Activated CD4-positive, alpha-beta memory T cell treated with anti-CD3 and anti-CD28 coated beads for 36 hours (primary cell): Measurements from ENCODE around the gene PCYT1A. TPM values are rescaled to one million over a fixed set of nuclear protein-coding genes. Genes with fewer than 3 reads are reported as not detected.
"Not testable (repeated sequence)": the region's sequence is repeated elsewhere in the genome, so short reads cannot be mapped to it uniquely, and the experiment has no call there.

ENCODE experiments used
- CTCF ChIA-PET: fragments of 350-600 bp; sonication (Branson Sonifier 250); formaldehyde crosslinking; loops from one replicate; lab custom pipeline; 2021; ENCODE audit warnings: antibody characterized with exemption, inconsistent platforms; lab: Charles Lee
- POLR2A ChIA-PET: fragments of 350-600 bp; sonication (Branson Sonifier 250); formaldehyde crosslinking; loops from one replicate; lab custom pipeline; 2021; ENCODE audit warnings: antibody characterized with exemption; lab: Charles Lee
- DNase-seq: peaks from one replicate; pipeline ENCODE4 v3.0.0-alpha.2; 2020
- H3K27ac Mint-ChIP-seq: one replicate; pipeline ENCODE4 v1.8.0; 2021; ENCODE audit warnings: mixed read lengths
- H3K27me3 Mint-ChIP-seq: one replicate; pipeline ENCODE4 v1.8.0; 2021; ENCODE audit warnings: mixed read lengths
- H3K36me3 Mint-ChIP-seq: one replicate; pipeline ENCODE4 v1.8.0; 2021; ENCODE audit warnings: mixed read lengths
- H3K4me1 Mint-ChIP-seq: one replicate; pipeline ENCODE4 v1.8.0; 2021; ENCODE audit warnings: low read depth, mixed read lengths
- H3K4me3 Mint-ChIP-seq: one replicate; pipeline ENCODE4 v1.8.0; 2021; ENCODE audit warnings: mild to moderate bottlenecking, mixed read lengths
- H3K9me3 Mint-ChIP-seq: one replicate; pipeline ENCODE4 v1.8.0; 2021; ENCODE audit warnings: mixed read lengths
- intact Hi-C: fragments of 100-400 bp; cut with micrococcal nuclease; formaldehyde crosslinking; loops from one replicate; pipeline ENCODE4 v1.15.1; 2023
- total RNA-seq, 2 experiments: library from RNA; stranded (reverse); gene quantifications; one replicate each; pipeline ENCODE4 v1.2.3, GENCODE V29; 2021

PCYT1A gene
- total RNA-seq, 2 experiments from 2014 or later: 46.8 to 48.6 TPM

DNA sequence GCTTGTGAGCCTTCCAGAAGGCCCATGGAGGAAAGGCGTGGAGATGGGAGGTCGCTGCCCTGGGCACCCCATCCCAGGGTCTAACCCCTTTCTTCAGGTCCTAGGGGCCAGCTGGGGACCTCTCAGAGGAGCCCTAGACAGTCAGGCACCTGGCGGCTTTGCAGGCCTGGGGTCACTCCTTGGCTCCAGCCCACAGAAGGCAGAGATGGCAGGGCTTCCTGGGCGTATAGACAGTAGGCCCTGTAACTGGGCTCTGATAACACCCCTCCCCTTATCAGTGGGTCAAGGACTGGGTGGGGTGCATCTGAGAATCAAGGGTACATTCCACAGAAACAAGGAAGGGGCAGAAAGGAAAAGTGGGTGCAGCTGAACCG, 93.0 kb downstream of the PCYT1A start:
- POLR2A ChIA-PET: interaction anchor here (0.7 to 1.1 kb wide), 3 partner anchors 15 to 308 kb away, joined by 3 to 4 read pairs (median 3); no protein-coding TSS in a partner anchor
- DNase-seq: no peak
- H3K9me3 Mint-ChIP-seq: no peaks in the 10 kb centered on the region
- H3K4me3 Mint-ChIP-seq: no peak overlapping the region
- no peak overlapping the region for H3K27ac Mint-ChIP-seq
- intact Hi-C loops: no loop called here
- no peaks in the 10 kb centered on the region for H3K27me3 Mint-ChIP-seq
- H3K4me1 Mint-ChIP-seq: peaks cover 46% of the 10 kb centered on the region
- H3K36me3 Mint-ChIP-seq: no peaks in the 10 kb centered on the region
- CTCF ChIA-PET: interaction anchor here (1.0 to 11.5 kb wide), 4 partner anchors 14 to 173 kb away, joined by 3 to 292 read pairs (median 7); no protein-coding TSS in a partner anchor

DNA sequence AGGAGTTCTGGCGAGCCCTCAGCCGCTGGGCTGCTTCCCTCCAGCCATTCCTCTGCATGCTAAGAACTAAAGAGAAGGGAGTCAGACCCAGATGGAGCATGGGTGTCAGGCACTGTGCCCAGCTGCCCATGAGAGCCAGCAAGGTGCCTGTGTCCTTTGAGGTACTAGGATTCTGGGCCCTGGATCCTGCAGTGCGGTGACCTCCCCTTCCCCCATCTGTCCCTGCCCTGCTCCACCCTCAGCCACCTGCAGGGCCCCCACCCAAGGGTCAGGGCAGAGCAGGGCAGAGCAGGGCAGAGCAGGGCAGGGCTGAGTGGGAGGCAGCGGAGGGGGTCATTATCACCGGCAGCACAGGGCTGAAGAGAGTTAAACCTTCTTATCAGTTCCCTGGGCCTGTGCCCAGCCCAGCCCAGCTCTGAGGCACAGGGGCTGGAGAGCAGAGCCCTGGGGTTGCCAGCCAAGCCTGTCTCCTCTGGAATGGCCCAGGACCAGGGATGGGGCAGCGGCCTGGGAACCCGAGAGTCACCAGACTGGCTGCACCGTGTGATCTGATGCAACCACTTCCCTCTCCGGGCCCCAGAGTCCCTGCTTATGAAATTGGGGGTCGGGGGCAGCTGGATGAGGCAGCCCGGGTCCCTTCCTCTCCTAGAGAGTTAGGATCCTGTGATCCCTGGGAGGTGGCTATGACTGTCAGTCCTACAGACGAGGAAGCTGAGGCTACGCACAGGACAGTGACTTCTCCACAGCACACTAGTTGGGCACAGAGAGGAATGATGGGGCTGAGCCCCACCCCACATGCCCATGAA, 93.6 kb downstream of the PCYT1A start:
- Mint-ChIP-seq H3K27me3 (no peaks in the 10 kb centered on the region), H3K4me1 (peaks cover 46% of the 10 kb centered on the region), H3K9me3 (no peaks in the 10 kb centered on the region), H3K4me3 (no peak overlapping the region), H3K36me3 (no peaks in the 10 kb centered on the region), H3K27ac (peak overlapping the region; percentile 86)
- intact Hi-C loops: loop anchor here (2.0 kb wide), 1 partner anchor 15 kb away; no protein-coding TSS in a partner anchor
- DNase-seq: no peak
- CTCF ChIA-PET: interaction anchor here (1.0 to 11.5 kb wide), 5 partner anchors 11 to 172 kb away, joined by 3 to 292 read pairs (median 4); no protein-coding TSS in a partner anchor
- POLR2A ChIA-PET: interaction anchor here (0.8 to 1.5 kb wide), 3 partner anchors 12 to 117 kb away, joined by 3 to 5 read pairs (median 4); no protein-coding TSS in a partner anchor

DNA sequence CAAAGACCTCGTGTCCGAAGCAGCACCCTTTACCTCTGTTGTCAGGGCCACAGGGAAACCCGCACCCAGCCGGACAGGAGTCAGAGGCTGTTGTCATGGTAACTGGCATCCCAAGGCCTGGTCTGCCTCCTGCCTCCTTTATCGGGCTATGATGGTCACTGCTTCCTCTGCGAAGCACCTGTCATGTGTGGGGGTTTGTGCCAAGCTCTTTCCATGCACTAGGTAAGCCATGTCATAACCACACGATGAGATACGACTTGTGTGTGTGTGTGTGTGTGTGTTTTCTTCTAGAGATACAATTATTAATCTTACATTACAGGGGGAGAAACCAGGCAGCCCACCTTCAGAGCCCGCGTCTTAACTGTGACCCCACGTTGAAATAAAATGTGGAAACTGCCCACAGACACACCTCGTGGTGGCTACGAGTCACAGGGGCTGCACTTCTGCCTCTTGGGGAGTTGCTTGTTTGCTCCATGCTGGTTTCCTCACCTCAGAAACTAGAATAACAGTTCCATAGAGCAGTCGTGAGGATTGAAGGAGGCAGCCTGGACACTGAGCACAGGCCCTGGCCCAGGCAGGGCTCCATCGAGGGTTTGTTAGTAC, 94.3 kb downstream of the PCYT1A start:
- no peak overlapping the region for H3K4me3 Mint-ChIP-seq
- DNase-seq: peak; percentile 33
- H3K9me3 Mint-ChIP-seq: no peaks in the 10 kb centered on the region
- peak overlapping the region; percentile 86 for H3K27ac Mint-ChIP-seq
- H3K27me3 Mint-ChIP-seq: no peaks in the 10 kb centered on the region
- intact Hi-C loops: loop anchor here (2.0 kb wide), 1 partner anchor 14 kb away; no protein-coding TSS in a partner anchor
- no peaks in the 10 kb centered on the region for H3K36me3 Mint-ChIP-seq
- CTCF ChIA-PET: interaction anchor here (0.8 to 11.5 kb wide), 5 partner anchors 11 to 121 kb away, joined by 3 to 292 read pairs (median 4); no protein-coding TSS in a partner anchor
- POLR2A ChIA-PET: interaction anchor here (1.1 to 2.1 kb wide), 3 partner anchors 11 to 113 kb away, joined by 3 to 8 read pairs (median 5); no protein-coding TSS in a partner anchor
- H3K4me1 Mint-ChIP-seq: peaks cover 46% of the 10 kb centered on the region

- Mint-ChIP-seq H3K4me3 (peak overlapping the region; percentile 50), H3K4me1 (peaks cover 46% of the 10 kb centered on the region), H3K36me3 (no peaks in the 10 kb centered on the region), H3K27ac (peak overlapping the region; percentile 86), H3K9me3 (no peaks in the 10 kb centered on the region), H3K27me3 (no peaks in the 10 kb centered on the region)
- DNase-seq: peak; percentile 62
- ChIA-PET POLR2A (interaction anchor here (1.1 to 2.1 kb wide), 3 partner anchors 10 to 112 kb away, joined by 3 to 8 read pairs (median 5); no protein-coding TSS in a partner anchor), CTCF (interaction anchor here (0.8 to 11.5 kb wide), 5 partner anchors 10 to 120 kb away, joined by 3 to 292 read pairs (median 4); no protein-coding TSS in a partner anchor)
- intact Hi-C loops: loop anchor here (1.0 to 2.0 kb wide), 3 partner anchors 9 to 110 kb away; partner anchors contain the start of gene TFRC
Measured at GRCh38 chr3:196192524-196193051, 94.9 kb downstream of the PCYT1A start.

DNA sequence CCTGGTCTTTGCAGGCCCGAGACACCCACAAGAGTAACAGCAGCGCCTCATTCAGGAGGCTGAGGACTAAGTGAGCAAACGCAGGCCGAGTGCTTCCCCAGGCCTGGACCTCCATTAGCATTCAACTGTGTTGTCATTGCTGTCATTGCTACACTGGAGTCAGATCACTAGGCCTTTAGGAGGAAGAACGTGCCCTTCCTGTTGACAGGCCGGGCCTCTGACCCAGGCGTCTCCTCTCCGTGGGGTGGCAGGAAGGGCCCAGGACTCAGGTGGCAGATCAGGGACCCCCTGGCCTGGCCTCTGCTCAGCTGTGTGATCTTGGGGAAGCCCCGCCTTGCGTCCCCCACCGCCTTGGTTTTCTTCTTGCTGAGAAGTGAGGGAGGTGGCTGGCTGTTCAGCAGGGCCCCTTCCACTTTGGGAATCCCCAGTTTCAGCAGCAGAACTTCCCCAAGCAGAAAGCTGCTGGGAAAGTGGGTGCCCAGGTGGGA, 95.4 kb downstream of the PCYT1A start:
- peak; percentile 78 for DNase-seq
- H3K27me3 Mint-ChIP-seq: no peaks in the 10 kb centered on the region
- no peaks in the 10 kb centered on the region for H3K9me3 Mint-ChIP-seq
- peak overlapping the region; percentile 86 for H3K27ac Mint-ChIP-seq
- H3K36me3 Mint-ChIP-seq: no peaks in the 10 kb centered on the region
- intact Hi-C loops: loop anchor here (1.0 to 2.0 kb wide), 3 partner anchors 9 to 110 kb away; partner anchors contain the start of gene TFRC
- H3K4me3 Mint-ChIP-seq: peak overlapping the region; percentile 50
- CTCF ChIA-PET: interaction anchor here (0.6 to 11.5 kb wide), 4 partner anchors 9 to 120 kb away, joined by 3 to 292 read pairs (median 7); no protein-coding TSS in a partner anchor
- H3K4me1 Mint-ChIP-seq: peaks cover 48% of the 10 kb centered on the region
- POLR2A ChIA-PET: interaction anchor here (1.1 to 2.1 kb wide), 3 partner anchors 10 to 111 kb away, joined by 3 to 8 read pairs (median 5); no protein-coding TSS in a partner anchor

DNA sequence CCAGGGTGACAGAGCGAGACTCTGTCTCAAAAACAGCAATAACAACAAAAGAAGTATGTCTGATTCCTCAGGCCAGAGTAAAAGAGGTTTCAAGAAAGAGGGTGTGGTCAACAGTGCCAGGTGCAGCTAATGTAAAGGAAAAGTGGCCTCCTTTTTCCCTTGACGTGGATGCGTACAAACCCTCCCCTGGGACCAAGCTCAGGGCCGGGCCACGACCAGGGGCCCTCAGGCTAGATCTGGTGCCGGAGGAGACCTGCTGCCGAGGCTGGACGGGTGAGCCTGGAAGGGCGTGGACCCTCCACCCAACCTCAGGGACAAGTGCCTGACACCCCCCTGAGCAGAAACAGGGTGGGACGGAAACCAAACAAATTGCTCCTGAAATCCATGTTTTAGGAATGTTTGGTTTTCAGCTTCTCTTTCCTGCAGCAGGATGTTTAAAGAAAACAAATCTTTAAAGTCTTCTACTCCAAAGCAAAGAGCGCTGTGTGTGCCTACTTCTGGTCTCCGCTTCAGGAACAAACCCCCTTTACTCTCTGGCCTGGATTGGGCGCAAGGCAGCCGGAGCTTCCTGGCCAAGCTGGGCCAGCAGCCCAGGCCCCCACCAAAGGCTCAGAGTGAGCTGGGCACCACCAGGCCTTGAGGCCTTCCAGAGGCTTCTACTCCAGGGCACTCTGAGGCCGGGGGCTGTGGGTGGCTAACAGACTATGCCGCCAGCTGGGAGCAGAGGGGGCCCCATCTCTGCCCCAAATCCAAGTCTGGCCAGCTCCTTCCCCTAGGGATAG, 97.8 kb downstream of the PCYT1A start:
- Mint-ChIP-seq H3K9me3 (no peaks in the 10 kb centered on the region), H3K27me3 (no peaks in the 10 kb centered on the region), H3K4me1 (peaks cover 40% of the 10 kb centered on the region), H3K4me3 (no peak overlapping the region), H3K36me3 (no peaks in the 10 kb centered on the region), H3K27ac (no peak overlapping the region)
- CTCF ChIA-PET: interaction anchor here (11.5 kb wide), 1 partner anchor 117 kb away, joined by 292 read pairs; no protein-coding TSS in a partner anchor
- DNase-seq: no peak
- POLR2A ChIA-PET: interaction anchor here (0.9 kb wide), 1 partner anchor 10 kb away, joined by 4 read pairs; no protein-coding TSS in a partner anchor
- intact Hi-C loops: loop anchor here (10.0 kb wide), 1 partner anchor 645 kb away; the partner anchor contains the start of gene PPP1R2

DNA sequence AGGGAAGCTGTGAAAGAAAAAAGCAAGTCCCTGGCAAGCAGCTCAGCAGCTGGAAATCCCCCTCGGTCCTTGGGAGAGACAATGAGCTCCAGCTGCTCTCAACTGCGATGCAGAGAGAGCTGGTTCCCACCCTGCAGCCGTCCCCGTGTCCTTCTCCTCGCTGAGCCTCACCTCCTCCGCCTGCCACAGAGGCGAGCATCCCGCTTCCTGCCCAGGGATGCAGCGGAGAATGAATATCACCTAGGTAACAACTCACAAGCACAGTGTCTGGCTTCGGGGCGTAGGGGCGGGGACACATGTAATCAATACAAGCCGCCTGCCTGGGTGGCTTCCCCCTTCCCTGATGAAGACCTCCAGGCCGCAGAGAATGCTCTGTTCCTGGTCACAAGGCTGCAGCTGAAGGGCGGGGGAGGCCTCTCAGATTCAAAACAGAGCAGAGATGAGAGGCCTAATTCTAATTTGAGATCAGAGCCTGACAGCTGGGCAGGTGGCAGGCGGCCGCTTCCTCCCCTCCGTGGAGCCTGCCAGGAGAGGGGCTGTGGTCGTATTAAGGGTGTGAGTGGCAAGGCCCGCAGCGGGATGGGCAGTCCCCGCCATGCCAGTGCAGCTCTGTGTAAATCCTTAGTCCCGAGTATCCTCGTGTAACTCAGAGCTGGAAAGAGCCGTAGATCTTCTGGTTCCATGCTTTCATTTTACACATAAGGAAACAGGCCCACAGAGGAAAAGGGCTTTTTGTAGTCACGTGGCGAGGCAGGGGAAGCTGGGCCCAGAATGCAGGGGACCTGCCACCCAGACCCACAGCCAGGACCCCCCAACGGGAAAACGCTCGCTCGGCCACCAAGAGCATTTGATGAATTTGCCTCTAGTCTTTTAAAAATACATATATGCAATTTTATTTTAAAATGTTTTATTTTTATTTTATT, 100.6 kb downstream of the PCYT1A start:
- Mint-ChIP-seq H3K27me3 (no peaks in the 10 kb centered on the region), H3K4me3 (peak overlapping the region; percentile 53), H3K27ac (peak overlapping the region; percentile 64), H3K9me3 (no peaks in the 10 kb centered on the region), H3K4me1 (peaks cover 41% of the 10 kb centered on the region), H3K36me3 (no peaks in the 10 kb centered on the region)
- POLR2A ChIA-PET: interaction anchor here (1.0 to 1.1 kb wide), 3 partner anchors 32 to 115 kb away, joined by 3 to 5 read pairs (median 3); no protein-coding TSS in a partner anchor
- intact Hi-C loops: loop anchor here (10.0 kb wide), 1 partner anchor 642 kb away; the partner anchor contains the start of gene PPP1R2
- peak; percentile 49 for DNase-seq
- CTCF ChIA-PET: interaction anchor here (0.7 to 3.1 kb wide), 5 partner anchors 10 to 336 kb away, joined by 3 to 24 read pairs (median 5); no protein-coding TSS in a partner anchor

- Mint-ChIP-seq H3K4me1 (peaks cover 50% of the 10 kb centered on the region), H3K4me3 (no peak overlapping the region), H3K9me3 (no peaks in the 10 kb centered on the region), H3K27ac (no peak overlapping the region), H3K27me3 (no peaks in the 10 kb centered on the region), H3K36me3 (no peaks in the 10 kb centered on the region)
- DNase-seq: no peak
- intact Hi-C loops: loop anchor here (5.0 to 10.0 kb wide), 3 partner anchors 278 to 640 kb away; partner anchors contain the start of genes PPP1R2, RNF168 and TNK2
- POLR2A ChIA-PET: no interaction called here
- CTCF ChIA-PET: interaction anchor here (1.3 to 2.3 kb wide), 2 partner anchors 112 to 114 kb away, joined by 3 to 11 read pairs; no protein-coding TSS in a partner anchor
Measured at GRCh38 chr3:196184881-196185280, 102.6 kb downstream of the PCYT1A start.

- Mint-ChIP-seq H3K4me1 (peaks cover 57% of the 10 kb centered on the region), H3K27ac (peak overlapping the region; percentile 94)
- CTCF ChIA-PET: interaction anchor here (2.3 kb wide), 1 partner anchor 111 kb away, joined by 11 read pairs; no protein-coding TSS in a partner anchor
- intact Hi-C loops: loop anchor here (5.0 to 10.0 kb wide), 3 partner anchors 277 to 639 kb away; partner anchors contain the start of genes PPP1R2, RNF168 and TNK2
- not testable (repeated sequence) for H3K27me3 Mint-ChIP-seq, H3K9me3 Mint-ChIP-seq, DNase-seq, H3K36me3 Mint-ChIP-seq, H3K4me3 Mint-ChIP-seq
- POLR2A ChIA-PET: interaction anchor here (1.3 kb wide), 1 partner anchor 103 kb away, joined by 6 read pairs; no protein-coding TSS in a partner anchor
Measured at GRCh38 chr3:196184169-196184432, 103.4 kb downstream of the PCYT1A start.
